KOPT-K1 (cell line): ENCODE data around the gene HSF2BP.
"Not testable (repeated sequence)": the region's sequence is repeated elsewhere in the genome, so short reads cannot be mapped to it uniquely, and the experiment has no call there.

ENCODE experiments used
- H3K27ac ChIP-seq: fragments of 200-600 bp; sonication (generic); 2 replicates; pipeline ENCODE4 v1.5.1; 2016; ENCODE audit warnings: antibody characterized with exemption, mild to moderate bottlenecking, low read depth, low read length; ENCODE audit not compliant: poor library complexity, severe bottlenecking
- H3K36me3 ChIP-seq: fragments of 200-600 bp; sonication (generic); 2 replicates; pipeline ENCODE4 v1.5.1; 2017; ENCODE audit warnings: antibody characterized with exemption, mild to moderate bottlenecking, low read length, moderate library complexity; ENCODE audit not compliant: insufficient read depth
- H3K9me3 ChIP-seq: fragments of 200-600 bp; sonication (generic); 2 replicates; pipeline ENCODE4 v1.5.1; 2017; ENCODE audit warnings: antibody characterized with exemption, low read length, mild to moderate bottlenecking; ENCODE audit not compliant: insufficient read depth, poor library complexity, severe bottlenecking

Gene HSF2BP

GRCh38 chr21:43590194-43590593 lies 69.1 kb downstream of the HSF2BP start:
- Histone ChIP-seq H3K27ac (no peak overlapping the region), H3K36me3 (no peaks in the 10 kb centered on the region), H3K9me3 (no peaks in the 10 kb centered on the region)

DNA sequence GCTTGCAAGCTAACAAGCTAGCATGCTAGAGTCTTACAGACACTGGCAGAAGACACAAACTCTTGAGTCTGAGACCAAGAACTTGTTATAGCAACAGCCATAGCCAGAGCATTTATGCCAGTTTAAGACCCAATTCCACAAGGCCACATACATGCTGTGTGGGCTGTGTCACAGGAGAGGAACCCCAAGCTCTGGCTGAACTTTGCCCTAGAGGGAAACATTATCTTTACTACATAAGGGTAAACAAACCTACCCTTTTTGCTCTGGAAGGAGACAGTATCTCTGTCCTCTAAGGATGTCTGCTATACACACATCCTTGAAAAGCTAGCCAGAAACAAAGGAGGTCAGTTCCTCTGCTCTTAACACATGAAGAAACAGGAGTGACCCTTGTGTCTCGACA lies 70.3 kb downstream of the HSF2BP start:
- Histone ChIP-seq H3K36me3 (no peaks in the 10 kb centered on the region), H3K9me3 (no peaks in the 10 kb centered on the region), H3K27ac (no peak overlapping the region)

DNA sequence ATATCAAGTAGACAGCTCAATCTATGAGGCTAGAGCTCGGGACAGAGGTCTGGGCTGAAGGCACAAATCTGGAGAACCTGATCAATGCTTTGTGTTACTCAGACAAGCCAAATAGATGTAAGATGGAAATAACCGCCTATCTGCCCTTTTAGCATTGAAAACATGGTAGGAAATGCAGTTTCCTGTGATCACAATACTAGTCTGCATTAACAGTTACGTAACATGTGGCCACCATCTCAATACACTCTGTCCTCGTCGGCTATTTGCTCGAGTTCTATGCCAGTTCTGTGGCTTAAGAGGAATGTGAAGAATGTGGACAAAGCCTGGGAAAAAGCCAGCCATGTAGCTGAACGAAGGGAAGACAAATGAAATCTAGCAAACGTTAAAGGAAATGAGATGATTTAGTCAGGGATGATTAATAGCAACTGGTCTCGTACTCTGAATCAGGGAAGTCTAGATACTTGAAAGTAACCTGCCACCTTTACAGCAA lies 73.3 kb downstream of the HSF2BP start:
- no peaks in the 10 kb centered on the region for H3K36me3 ChIP-seq
- H3K27ac ChIP-seq = no peak overlapping the region
- H3K9me3 ChIP-seq = no peaks in the 10 kb centered on the region

DNA sequence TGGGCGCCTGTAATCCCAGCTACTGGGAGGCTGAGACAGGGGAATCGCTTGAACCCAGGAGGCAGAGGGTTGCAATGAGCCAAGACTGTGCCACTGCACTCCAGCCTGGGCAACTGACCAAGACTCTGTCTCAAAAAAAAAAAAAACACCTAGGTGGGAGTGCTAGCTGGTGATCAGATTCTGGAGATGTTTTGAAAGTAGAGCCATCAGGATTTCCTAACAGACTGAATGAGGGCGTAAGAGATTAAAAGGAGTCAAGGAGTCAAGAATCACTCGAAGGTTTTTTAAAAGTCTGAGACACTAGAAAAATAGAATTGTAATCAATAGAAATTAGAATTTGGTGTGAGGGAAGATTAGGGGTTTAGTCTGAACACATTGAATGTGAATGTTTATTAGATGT lies 73.8 kb downstream of the HSF2BP start:
- no peaks in the 10 kb centered on the region for H3K9me3 ChIP-seq
- H3K27ac ChIP-seq = no peak overlapping the region
- no peaks in the 10 kb centered on the region for H3K36me3 ChIP-seq

DNA sequence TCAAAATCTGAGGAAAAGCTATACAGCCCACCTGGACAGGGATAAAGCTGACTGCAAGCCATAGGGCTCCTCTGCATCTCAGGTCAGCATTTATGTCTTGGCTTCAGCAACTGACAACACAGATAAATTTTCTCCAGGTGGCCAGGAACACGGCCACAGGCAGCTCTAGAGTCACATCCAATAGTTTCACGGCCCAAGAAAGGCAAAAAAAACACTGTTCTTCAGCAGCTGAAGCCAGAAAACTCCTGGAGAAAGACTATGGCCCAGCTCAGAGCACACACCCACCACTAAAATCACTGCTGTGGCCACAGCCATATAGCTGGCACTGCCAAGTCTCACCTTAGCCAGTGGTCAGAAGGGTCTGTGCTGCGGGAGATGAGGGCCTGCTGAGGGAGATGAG lies 77.8 kb downstream of the HSF2BP start:
- H3K9me3 ChIP-seq = no peaks in the 10 kb centered on the region
- no peak overlapping the region for H3K27ac ChIP-seq

GRCh38 chr21:43578677-43579303 lies 80.5 kb downstream of the HSF2BP start:
- Histone ChIP-seq H3K9me3 (no peaks in the 10 kb centered on the region), H3K27ac (no peak overlapping the region), H3K36me3 (no peaks in the 10 kb centered on the region)

More for the DNA sequence above, 77.8 kb downstream of the HSF2BP start:
- no peaks in the 10 kb centered on the region for H3K36me3 ChIP-seq

DNA sequence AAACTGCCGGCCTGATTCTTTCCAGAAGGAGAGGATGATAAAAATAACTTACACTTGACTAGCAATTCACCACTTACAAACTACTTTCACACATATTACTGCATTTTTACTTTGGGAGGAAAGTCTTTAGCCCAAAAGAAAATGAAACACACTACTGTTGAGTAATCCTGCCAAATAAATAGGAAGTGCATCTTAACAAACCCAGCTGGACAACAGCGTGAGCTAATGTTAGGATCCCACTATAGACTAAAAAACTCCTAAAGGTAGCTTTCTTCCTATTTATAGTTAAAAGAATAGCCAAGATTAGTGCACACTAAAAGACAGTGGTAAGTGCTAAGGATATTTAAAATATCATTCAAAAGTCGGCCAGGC lies 83.8 kb downstream of the HSF2BP start:
- H3K36me3 ChIP-seq = no peaks in the 10 kb centered on the region
- H3K9me3 ChIP-seq = no peaks in the 10 kb centered on the region
- no peak overlapping the region for H3K27ac ChIP-seq

DNA sequence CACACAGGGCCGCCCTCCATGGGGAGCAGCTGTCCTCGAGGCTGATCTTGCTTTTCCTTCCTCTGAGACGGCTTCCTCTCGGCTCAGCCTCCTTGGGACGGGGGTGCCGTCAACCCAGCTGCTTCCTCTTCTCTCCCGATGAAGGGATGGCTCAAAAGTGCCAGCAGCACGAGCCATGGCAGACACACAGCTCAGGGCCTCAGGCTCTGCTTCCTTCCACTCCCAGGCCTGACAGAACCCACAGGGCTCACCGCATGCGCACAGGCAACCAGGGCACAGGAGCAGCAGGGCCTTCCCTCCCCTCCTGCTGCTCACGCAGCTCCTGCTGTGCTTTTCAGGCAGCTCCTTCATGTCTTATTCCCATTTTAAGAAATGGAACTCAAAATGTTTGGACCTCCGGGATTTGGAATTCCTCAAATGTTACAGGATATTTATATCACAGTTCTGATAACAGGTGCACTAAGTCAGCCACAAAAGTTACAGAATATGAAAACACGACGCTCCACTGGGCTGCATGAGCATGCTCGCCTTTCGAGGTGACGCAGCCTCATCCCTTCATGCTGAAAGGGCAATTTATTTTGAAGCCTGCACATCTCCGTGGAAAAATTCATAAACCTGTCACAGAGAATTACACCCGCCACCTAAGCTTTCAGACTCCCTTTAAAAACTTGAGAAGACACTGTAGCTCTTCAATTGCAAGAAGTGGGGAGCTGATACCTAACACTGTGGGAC lies 84.4 kb downstream of the HSF2BP start:
- H3K36me3 ChIP-seq = no peaks in the 10 kb centered on the region
- H3K9me3 ChIP-seq = no peaks in the 10 kb centered on the region
- no peak overlapping the region for H3K27ac ChIP-seq

- no peaks in the 10 kb centered on the region for H3K9me3 ChIP-seq
- no peaks in the 10 kb centered on the region for H3K36me3 ChIP-seq
- H3K27ac ChIP-seq = no peak overlapping the region
Measured at GRCh38 chr21:43573921-43574320, 85.4 kb downstream of the HSF2BP start.

- H3K27ac ChIP-seq = no peak overlapping the region
- H3K36me3 ChIP-seq = no peaks in the 10 kb centered on the region
- no peaks in the 10 kb centered on the region for H3K9me3 ChIP-seq
Measured at GRCh38 chr21:43572446-43572845, 86.8 kb downstream of the HSF2BP start.

DNA sequence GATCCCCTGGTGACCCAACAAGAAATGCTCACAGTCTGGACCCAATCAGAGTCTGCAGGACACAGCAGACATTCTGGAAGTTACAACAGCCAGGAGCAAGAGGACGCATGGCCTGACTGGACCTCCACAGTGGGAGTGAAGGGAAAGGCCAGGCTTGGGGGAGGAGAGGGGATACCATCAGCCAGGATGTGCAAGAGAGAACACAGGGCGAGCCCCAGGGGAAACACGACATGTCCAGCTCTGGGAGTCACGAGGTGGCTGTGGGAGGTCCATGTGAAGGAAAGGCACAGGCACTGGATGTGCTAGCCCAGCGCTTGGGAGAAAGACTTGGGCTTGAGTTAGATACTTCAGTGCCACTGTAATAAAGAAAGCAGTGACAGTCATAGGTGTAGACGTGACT lies 87.3 kb downstream of the HSF2BP start:
- Histone ChIP-seq H3K36me3 (no peaks in the 10 kb centered on the region), H3K9me3 (no peaks in the 10 kb centered on the region), H3K27ac (no peak overlapping the region)

DNA sequence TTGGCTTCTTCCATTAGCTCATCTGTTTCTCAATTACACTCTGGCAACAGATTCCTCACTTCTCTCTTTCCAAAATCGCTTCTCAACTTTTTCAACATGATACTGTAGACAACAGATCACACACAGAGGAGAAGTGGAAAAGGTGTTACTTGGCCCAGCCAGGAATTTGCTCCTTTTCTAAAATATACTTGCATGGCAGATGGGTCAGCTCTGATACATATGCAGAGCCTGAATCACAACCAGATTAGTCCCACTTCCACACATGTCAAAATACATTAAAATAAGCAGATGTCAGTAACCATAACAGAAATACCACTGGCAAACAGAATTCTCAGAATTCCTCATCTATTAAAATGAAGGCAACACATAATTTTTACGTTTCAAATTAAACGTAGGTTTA lies 89.1 kb downstream of the HSF2BP start:
- H3K9me3 ChIP-seq, H3K27ac ChIP-seq, H3K36me3 ChIP-seq: not testable (repeated sequence)

DNA sequence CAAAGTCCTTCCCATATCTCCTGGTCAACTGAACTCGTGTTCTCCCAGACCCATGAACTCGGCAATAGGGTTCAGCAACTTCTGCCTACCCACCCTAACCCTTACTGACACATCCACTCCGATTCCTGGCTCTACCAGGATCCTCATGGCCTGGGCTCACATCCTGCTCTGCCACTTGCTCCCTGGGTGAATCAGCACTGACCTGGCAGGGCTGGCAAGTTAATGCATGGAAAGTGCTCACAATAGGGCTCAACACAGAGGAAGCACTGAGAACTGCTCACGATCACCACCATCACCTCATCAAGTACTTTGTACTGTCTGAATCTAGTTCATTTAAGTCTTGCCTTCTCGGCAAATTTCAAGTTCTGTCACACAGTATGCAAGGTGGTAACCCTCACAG lies 96.8 kb downstream of the HSF2BP start:
- not testable (repeated sequence) for H3K36me3 ChIP-seq, H3K9me3 ChIP-seq, H3K27ac ChIP-seq

GRCh38 chr21:43540561-43540960 lies 118.7 kb downstream of the HSF2BP start:
- not testable (repeated sequence) for H3K27ac ChIP-seq, H3K36me3 ChIP-seq, H3K9me3 ChIP-seq

GRCh38 chr21:43522495-43523131 lies 136.7 kb downstream of the HSF2BP start:
- not testable (repeated sequence) for H3K9me3 ChIP-seq, H3K27ac ChIP-seq, H3K36me3 ChIP-seq

DNA sequence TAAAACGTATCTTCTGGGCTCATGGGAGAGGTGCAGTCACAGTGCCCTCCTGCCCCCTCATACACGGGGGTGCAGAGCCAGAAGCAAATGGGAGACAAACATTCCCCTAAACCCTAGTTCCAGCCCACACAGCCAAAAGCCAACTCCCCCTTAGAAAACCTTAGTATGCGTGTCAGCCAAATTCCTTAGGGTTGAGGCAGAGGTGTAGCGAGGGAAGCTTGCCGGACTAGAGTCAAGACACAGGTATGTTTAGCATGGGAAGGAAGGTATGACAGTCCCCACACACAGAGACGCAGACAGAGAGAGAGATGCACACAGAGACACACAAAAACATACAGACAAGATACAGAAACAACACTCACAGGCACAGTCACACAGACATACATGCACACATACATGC lies 141.6 kb downstream of the HSF2BP start:
- not testable (repeated sequence) for H3K36me3 ChIP-seq, H3K27ac ChIP-seq, H3K9me3 ChIP-seq
